ENCODE measurements around the gene PLA2G2F. TPM values are rescaled to one million over a fixed set of nuclear protein-coding genes. Genes with fewer than 3 reads are reported as not detected.
"Not testable (repeated sequence)": the region's sequence is repeated elsewhere in the genome, so short reads cannot be mapped to it uniquely, and the experiment has no call there.

The PLA2G2F gene
- total RNA-seq, 1 experiment from 2014 or later, result not detected

- DNase-seq (ENCODE audit: low read depth, low spot score), result no peak
- H3K27me3 ChIP-seq (ENCODE audit: control insufficient read depth, insufficient read depth, low read length), result peaks cover 6% of the 10 kb centered on the region
- no TSS peak for BruUV-seq (replicated peaks)
- H3K27ac ChIP-seq (ENCODE audit: low read length), result no peak overlapping the region
- TF ChIP-seq REST (IDR thresholded peaks at IDR 0.05; ENCODE audit: insufficient read depth in 1 of 2, low read depth in 2 of 2, low read length in 1 of 2), result no peak
- in situ Hi-C loops (cut with HindIII; ENCODE audit: low pct_unique_long_range_greater_than_20kb, low sequenced_read_pairs) (no loop called here), intact Hi-C loops (cut with micrococcal nuclease; ENCODE audit: unreplicated experiment) (no loop called here)
- no peaks in the 10 kb centered on the region for H3K9me3 ChIP-seq (ENCODE audit: control insufficient read depth, insufficient read depth, low read depth, low read length)
- ChIA-PET CTCF (no interaction called here), POLR2A (no interaction called here)
- H3K4me3 ChIP-seq (ENCODE audit: low read depth in 2 of 2, low read length in 2 of 2), result no peak overlapping the region
- H3K4me1 ChIP-seq (ENCODE audit: control insufficient read depth, insufficient read depth, low read length), result no peaks in the 10 kb centered on the region; the same call in 1 of the 2 replicates
- H3K36me3 ChIP-seq (ENCODE audit: control insufficient read depth, insufficient read depth, low read length), result no peaks in the 10 kb centered on the region
- no peak for ATAC-seq
These were observed 12.9 kb upstream of the PLA2G2F start for GRCh38 chr1:20126041-20126805.

- DNase-seq (ENCODE audit: low read depth, low spot score) (no peak), ATAC-seq (no peak)
- in situ Hi-C loops (cut with HindIII; ENCODE audit: low pct_unique_long_range_greater_than_20kb, low sequenced_read_pairs) (no loop called here), intact Hi-C loops (cut with micrococcal nuclease; ENCODE audit: unreplicated experiment) (no loop called here)
- Histone ChIP-seq H3K27me3 (ENCODE audit: control insufficient read depth, insufficient read depth, low read length) (peaks cover under 1% of the 10 kb centered on the region), H3K9me3 (ENCODE audit: control insufficient read depth, insufficient read depth, low read depth, low read length) (no peaks in the 10 kb centered on the region), H3K4me3 (ENCODE audit: low read depth in 2 of 2, low read length in 2 of 2) (no peak overlapping the region), H3K4me1 (ENCODE audit: control insufficient read depth, insufficient read depth, low read length) (no peaks in the 10 kb centered on the region; the same call in 1 of the 2 replicates), H3K36me3 (ENCODE audit: control insufficient read depth, insufficient read depth, low read length) (no peaks in the 10 kb centered on the region), H3K27ac (ENCODE audit: low read length) (no peak overlapping the region)
- ChIA-PET POLR2A (no interaction called here), CTCF (no interaction called here)
- TF ChIP-seq SIN3A (IDR thresholded peaks at IDR 0.05; ENCODE audit: borderline replicate concordance, insufficient read depth, low read depth, low read length) (no peak), POLR2AphosphoS5 (IDR thresholded peaks at IDR 0.05; ENCODE audit: low read depth, low read length) (no peak), TCF7L2 (IDR thresholded peaks at IDR 0.05; ENCODE audit: low read depth, low read length) (no peak), CTCF (IDR thresholded peaks at IDR 0.05) (no peak), REST (IDR thresholded peaks at IDR 0.05; ENCODE audit: insufficient read depth in 1 of 2, low read depth in 2 of 2, low read length in 1 of 2) (no peak)
- no TSS peak for BruUV-seq (replicated peaks)
These were observed 12.2 kb upstream of the PLA2G2F start for GRCh38 chr1:20126806-20127440.

GRCh38 chr1:20130518-20130917 lies 8.6 kb upstream of the PLA2G2F start:
- H3K36me3 ChIP-seq (ENCODE audit: control insufficient read depth, insufficient read depth, low read length); H3K9me3 ChIP-seq (ENCODE audit: control insufficient read depth, insufficient read depth, low read depth, low read length); H3K4me1 ChIP-seq (ENCODE audit: control insufficient read depth, insufficient read depth, low read length); H3K27me3 ChIP-seq (ENCODE audit: control insufficient read depth, insufficient read depth, low read length); intact Hi-C loops (cut with micrococcal nuclease; ENCODE audit: unreplicated experiment); BruUV-seq (replicated peaks); DNase-seq (ENCODE audit: low read depth, low spot score); H3K27ac ChIP-seq (ENCODE audit: low read length); POLR2A ChIA-PET; ATAC-seq; in situ Hi-C loops (cut with HindIII; ENCODE audit: low pct_unique_long_range_greater_than_20kb, low sequenced_read_pairs); H3K4me3 ChIP-seq (ENCODE audit: low read depth in 2 of 2, low read length in 2 of 2); CTCF ChIA-PET: not testable (repeated sequence)
